Neural cell (in vitro differentiated cells): ENCODE measurements around the gene SAMD14. TPM values are rescaled to one million over a fixed set of nuclear protein-coding genes. Genes with fewer than 3 reads are reported as not detected.

Experiments
- H2AFZ ChIP-seq: fragments of 200-600, 300-800 bp; sonication (generic), shearing (Covaris generic); 2 replicates; pipeline ENCODE4 v1.6.0; 2014; ENCODE audit warnings: low read depth, mild to moderate bottlenecking, antibody characterized with exemption, low read length, moderate library complexity
- H3F3A ChIP-seq: fragments of 200-600 bp; shearing (Covaris generic); 2 replicates; pipeline ENCODE4 v1.6.1; 2016; ENCODE audit warnings: mild to moderate bottlenecking, moderate library complexity, mixed read lengths, antibody characterized with exemption, low read length; ENCODE audit not compliant: insufficient read depth, poor library complexity, severe bottlenecking
- H3K27ac ChIP-seq: fragments of 200-600, 300-800 bp; sonication (generic), shearing (Covaris generic); 2 replicates; pipeline ENCODE4 v1.5.1; 2014; ENCODE audit warnings: mild to moderate bottlenecking, low read length, moderate library complexity
- H3K27me3 ChIP-seq: fragments of 300-800, 200-600 bp; sonication (generic), shearing (Covaris generic); 2 replicates; pipeline ENCODE4 v1.6.0; 2014; ENCODE audit warnings: mild to moderate bottlenecking, low read depth, low read length, moderate library complexity; ENCODE audit not compliant: insufficient read depth
- H3K36me3 ChIP-seq: fragments of 300-800, 200-600 bp; sonication (generic), shearing (Covaris generic); 2 replicates; pipeline ENCODE4 v1.5.1; 2014; ENCODE audit warnings: mild to moderate bottlenecking, antibody characterized with exemption, low read length, moderate library complexity; ENCODE audit not compliant: insufficient read depth
- H3K4me2 ChIP-seq: fragments of 300-800, 200-600 bp; sonication (generic), shearing (Covaris generic); 2 replicates; pipeline ENCODE4 v1.6.0; 2014; ENCODE audit warnings: mild to moderate bottlenecking, low read length
- H3K4me3 ChIP-seq: fragments of 300-800, 200-600 bp; sonication (generic), shearing (Covaris generic); 2 replicates; pipeline ENCODE4 v1.5.1; 2014; ENCODE audit warnings: mild to moderate bottlenecking, low read length, moderate library complexity
- H3K79me2 ChIP-seq: fragments of 200-600 bp; shearing (Covaris generic); replicated peaks from 2 replicates; pipeline ENCODE4 v1.6.0; 2014; ENCODE audit warnings: mild to moderate bottlenecking, low read length, moderate library complexity; ENCODE audit not compliant: insufficient read depth
- H3K9ac ChIP-seq: fragments of 300-800, 200-600 bp; sonication (generic), shearing (Covaris generic); 2 replicates; pipeline ENCODE4 v1.6.1; 2016; ENCODE audit warnings: mild to moderate bottlenecking, low read length, mixed read lengths
- H3K9me2 ChIP-seq: fragments of 200-600 bp; shearing (Covaris generic); 2 replicates; pipeline ENCODE4 v1.6.1; 2016; ENCODE audit warnings: mild to moderate bottlenecking, low read length, mixed read lengths; ENCODE audit not compliant: insufficient read depth
- H3K9me3 ChIP-seq: fragments of 200-600, 300-800 bp; sonication (generic), shearing (Covaris generic); 2 replicates; pipeline ENCODE4 v1.6.1; 2016; ENCODE audit warnings: mild to moderate bottlenecking, mixed run types, low read length, moderate library complexity, mixed read lengths
- H4K20me1 ChIP-seq: fragments of 200-600 bp; shearing (Covaris generic); 2 replicates; pipeline ENCODE4 v1.6.1; 2016; ENCODE audit warnings: mild to moderate bottlenecking, mixed run types; ENCODE audit not compliant: insufficient read depth
- EP300 ChIP-seq: fragments of 450-650 bp; conservative IDR thresholded peaks from 2 replicates; pipeline ENCODE4 v1.6.1; 2014; ENCODE audit warnings: antibody characterized with exemption, mild to moderate bottlenecking, moderate library complexity; ENCODE audit not compliant: poor library complexity, severe bottlenecking
- EZH2 ChIP-seq: fragments of 200-600, 300-800 bp; shearing (Covaris generic), sonication (generic); IDR thresholded peaks from 2 replicates; pipeline ENCODE4 v1.6.1; 2014; ENCODE audit warnings: antibody characterized with exemption, low read length, borderline replicate concordance, mild to moderate bottlenecking; ENCODE audit not compliant: insufficient read depth, poor library complexity, severe bottlenecking
- MXI1 ChIP-seq: fragments of 450-650 bp; conservative IDR thresholded peaks from 2 replicates; pipeline ENCODE4 v1.6.1; 2014; ENCODE audit warnings: antibody characterized with exemption, mild to moderate bottlenecking; ENCODE audit not compliant: poor library complexity, severe bottlenecking
- POLR2AphosphoS5 ChIP-seq: IDR thresholded peaks from 2 replicates; pipeline ENCODE4 v1.6.1; 2012
- RAD21 ChIP-seq: fragments of 450-650 bp; conservative IDR thresholded peaks from 2 replicates; pipeline ENCODE4 v1.6.1; 2014; ENCODE audit warnings: antibody characterized with exemption, mild to moderate bottlenecking, moderate library complexity
- SMC3 ChIP-seq: fragments of 450-650 bp; conservative IDR thresholded peaks from 2 replicates; pipeline ENCODE4 v1.6.1; 2014; ENCODE audit warnings: antibody characterized with exemption, mild to moderate bottlenecking, moderate library complexity; ENCODE audit not compliant: poor library complexity
- TAF1 ChIP-seq: IDR thresholded peaks from 2 replicates; pipeline ENCODE4 v1.6.1; 2012; ENCODE audit warnings: low read depth
- polyA plus RNA-seq: library from polyadenylated mRNA; depleted of rRNA; stranded (reverse); fragments of >200 nt; gene quantifications from 2 replicates; pipeline ENCODE4 v1.2.3, GENCODE V29; 2014
- TF ChIP-seq, protein P1 (sequence below): IDR thresholded peaks from 2 replicates; pipeline ENCODE4 v1.6.1; 2012; ENCODE audit warnings: borderline replicate concordance
- TF ChIP-seq, protein P2 (sequence below): fragments of 450-650 bp; IDR thresholded peaks from 2 replicates; pipeline ENCODE4 v1.5.1; 2014; ENCODE audit warnings: antibody characterized with exemption, mild to moderate bottlenecking, moderate library complexity; ENCODE audit not compliant: poor library complexity, severe bottlenecking

SAMD14 gene
- polyA plus RNA-seq, 1 donor from 2014 or later, result 105 TPM

DNA sequence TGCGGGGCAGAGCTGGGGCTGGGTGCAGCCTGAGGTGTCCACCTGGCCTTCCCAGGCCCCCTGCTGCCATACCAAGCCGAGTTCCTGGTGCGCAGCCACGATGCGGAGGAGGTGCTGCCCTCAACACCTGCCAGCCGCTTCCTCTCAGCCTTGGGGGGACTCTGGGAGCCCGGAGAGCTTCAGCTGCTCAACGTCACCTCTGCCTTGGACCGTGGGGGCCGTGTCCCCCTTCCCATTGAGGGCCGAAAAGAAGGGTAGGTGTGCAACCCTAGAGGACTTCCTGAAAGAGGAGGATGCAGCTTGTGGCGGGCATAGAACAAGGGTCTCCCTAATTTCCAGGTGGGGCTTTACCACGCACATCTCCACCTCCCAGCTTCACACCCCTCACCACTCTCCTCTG lies 38.4 kb upstream of the SAMD14 start:
- Histone ChIP-seq H3K27me3 (no peaks in the 10 kb centered on the region), H3K36me3 (no peaks in the 10 kb centered on the region), H3K9ac (no peak overlapping the region), H3K9me3 (no peaks in the 10 kb centered on the region), H3K27ac (no peak overlapping the region), H3F3A (no peaks in the 10 kb centered on the region), H3K79me2 (no peaks in the 10 kb centered on the region), H2AFZ (no peak overlapping the region), H3K4me3 (no peak overlapping the region), H4K20me1 (no peaks in the 10 kb centered on the region), H3K9me2 (no peaks in the 10 kb centered on the region), H3K4me2 (no peak overlapping the region)
- TF ChIP-seq, protein P1, sequence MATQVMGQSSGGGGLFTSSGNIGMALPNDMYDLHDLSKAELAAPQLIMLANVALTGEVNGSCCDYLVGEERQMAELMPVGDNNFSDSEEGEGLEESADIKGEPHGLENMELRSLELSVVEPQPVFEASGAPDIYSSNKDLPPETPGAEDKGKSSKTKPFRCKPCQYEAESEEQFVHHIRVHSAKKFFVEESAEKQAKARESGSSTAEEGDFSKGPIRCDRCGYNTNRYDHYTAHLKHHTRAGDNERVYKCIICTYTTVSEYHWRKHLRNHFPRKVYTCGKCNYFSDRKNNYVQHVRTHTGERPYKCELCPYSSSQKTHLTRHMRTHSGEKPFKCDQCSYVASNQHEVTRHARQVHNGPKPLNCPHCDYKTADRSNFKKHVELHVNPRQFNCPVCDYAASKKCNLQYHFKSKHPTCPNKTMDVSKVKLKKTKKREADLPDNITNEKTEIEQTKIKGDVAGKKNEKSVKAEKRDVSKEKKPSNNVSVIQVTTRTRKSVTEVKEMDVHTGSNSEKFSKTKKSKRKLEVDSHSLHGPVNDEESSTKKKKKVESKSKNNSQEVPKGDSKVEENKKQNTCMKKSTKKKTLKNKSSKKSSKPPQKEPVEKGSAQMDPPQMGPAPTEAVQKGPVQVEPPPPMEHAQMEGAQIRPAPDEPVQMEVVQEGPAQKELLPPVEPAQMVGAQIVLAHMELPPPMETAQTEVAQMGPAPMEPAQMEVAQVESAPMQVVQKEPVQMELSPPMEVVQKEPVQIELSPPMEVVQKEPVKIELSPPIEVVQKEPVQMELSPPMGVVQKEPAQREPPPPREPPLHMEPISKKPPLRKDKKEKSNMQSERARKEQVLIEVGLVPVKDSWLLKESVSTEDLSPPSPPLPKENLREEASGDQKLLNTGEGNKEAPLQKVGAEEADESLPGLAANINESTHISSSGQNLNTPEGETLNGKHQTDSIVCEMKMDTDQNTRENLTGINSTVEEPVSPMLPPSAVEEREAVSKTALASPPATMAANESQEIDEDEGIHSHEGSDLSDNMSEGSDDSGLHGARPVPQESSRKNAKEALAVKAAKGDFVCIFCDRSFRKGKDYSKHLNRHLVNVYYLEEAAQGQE, result no peak
- TF ChIP-seq EP300 (no peak), TAF1 (no peak)

DNA sequence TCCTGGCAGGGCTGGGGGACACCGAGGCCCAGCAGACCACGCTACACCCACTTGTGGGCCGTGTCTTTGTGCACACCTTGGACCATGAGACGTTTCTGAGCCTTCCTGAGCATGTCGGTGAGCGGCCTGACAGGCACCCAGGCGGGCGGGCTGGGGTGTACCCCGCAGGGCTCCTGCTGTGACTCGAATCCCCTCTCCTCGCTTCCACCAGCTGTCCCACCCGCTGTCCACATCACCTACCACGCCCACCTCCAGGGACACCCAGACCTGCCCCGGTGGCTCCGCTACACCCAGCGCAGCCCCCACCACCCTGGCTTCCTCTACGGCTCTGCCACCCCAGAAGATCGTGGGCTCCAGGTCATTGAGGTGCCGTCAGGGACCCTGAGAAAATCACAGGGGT lies 37.4 kb upstream of the SAMD14 start:
- H3K9me3 ChIP-seq, result no peaks in the 10 kb centered on the region
- no peaks in the 10 kb centered on the region for H4K20me1 ChIP-seq
- H3K27ac ChIP-seq, result no peak overlapping the region
- no peak overlapping the region for H2AFZ ChIP-seq
- no peaks in the 10 kb centered on the region for H3F3A ChIP-seq
- no peaks in the 10 kb centered on the region for H3K79me2 ChIP-seq
- no peak overlapping the region for H3K4me3 ChIP-seq
- no peak overlapping the region for H3K9ac ChIP-seq
- no peak overlapping the region for H3K4me2 ChIP-seq
- H3K27me3 ChIP-seq, result no peaks in the 10 kb centered on the region
- no peak for TF ChIP-seq EP300
- TF ChIP-seq, protein P2, sequence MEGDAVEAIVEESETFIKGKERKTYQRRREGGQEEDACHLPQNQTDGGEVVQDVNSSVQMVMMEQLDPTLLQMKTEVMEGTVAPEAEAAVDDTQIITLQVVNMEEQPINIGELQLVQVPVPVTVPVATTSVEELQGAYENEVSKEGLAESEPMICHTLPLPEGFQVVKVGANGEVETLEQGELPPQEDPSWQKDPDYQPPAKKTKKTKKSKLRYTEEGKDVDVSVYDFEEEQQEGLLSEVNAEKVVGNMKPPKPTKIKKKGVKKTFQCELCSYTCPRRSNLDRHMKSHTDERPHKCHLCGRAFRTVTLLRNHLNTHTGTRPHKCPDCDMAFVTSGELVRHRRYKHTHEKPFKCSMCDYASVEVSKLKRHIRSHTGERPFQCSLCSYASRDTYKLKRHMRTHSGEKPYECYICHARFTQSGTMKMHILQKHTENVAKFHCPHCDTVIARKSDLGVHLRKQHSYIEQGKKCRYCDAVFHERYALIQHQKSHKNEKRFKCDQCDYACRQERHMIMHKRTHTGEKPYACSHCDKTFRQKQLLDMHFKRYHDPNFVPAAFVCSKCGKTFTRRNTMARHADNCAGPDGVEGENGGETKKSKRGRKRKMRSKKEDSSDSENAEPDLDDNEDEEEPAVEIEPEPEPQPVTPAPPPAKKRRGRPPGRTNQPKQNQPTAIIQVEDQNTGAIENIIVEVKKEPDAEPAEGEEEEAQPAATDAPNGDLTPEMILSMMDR, result no peak
- no peak for TF ChIP-seq POLR2AphosphoS5
- TF ChIP-seq MXI1, result no peak
- no peak for TF ChIP-seq EZH2
- TF ChIP-seq SMC3, result no peak
- no peak for TF ChIP-seq RAD21
- TF ChIP-seq, protein P1, result no peak
- TF ChIP-seq TAF1, result no peak
- no peaks in the 10 kb centered on the region for H3K36me3 ChIP-seq
- no peaks in the 10 kb centered on the region for H3K9me2 ChIP-seq
